B cell (primary cell): Measurements from ENCODE around the gene CITED4.

Experiments
- CTCF ChIP-seq: fragments of 200-600 bp; IDR thresholded peaks from one replicate; pipeline ENCODE4 v1.8.0; 2022; ENCODE audit warnings: antibody characterized with exemption, mild to moderate bottlenecking
- EZH2 ChIP-seq: IDR thresholded peaks from 2 replicates; pipeline ENCODE4 v1.6.1; 2012; ENCODE audit warnings: borderline replicate concordance, low read depth, mild to moderate bottlenecking, moderate library complexity, low read length; ENCODE audit not compliant: insufficient read depth, poor library complexity, severe bottlenecking

GRCh38 chr1:40856656-40857302, 5.4 kb downstream of the CITED4 start:
- TF ChIP-seq CTCF (no peak), EZH2 (no peak)
